Keratinocyte (primary cell): ENCODE measurements around the gene IFNA14.

ENCODE experiments used
- CTCF ChIP-seq, 3 experiments: IDR thresholded peaks in 1 of 3; conservative IDR thresholded peaks in 1 of 3; optimal IDR thresholded peaks in 1 of 3; 2 replicates in 2 of 3; 3 replicates in 1 of 3; pipeline versions ENCODE3 to v1.5.1; 2011; ENCODE audit warnings: low read length in 3 of 3, mild to moderate bottlenecking in 3 of 3, moderate library complexity in 2 of 3, control low read depth in 1 of 3, inconsistent platforms in 1 of 3; ENCODE audit not compliant: insufficient read depth in 2 of 3; ENCODE audit errors: extremely low read depth in 1 of 3
- EZH2 ChIP-seq: IDR thresholded peaks from one replicate; pipeline ENCODE4 v1.6.1; 2012; ENCODE audit warnings: inconsistent platforms, mild to moderate bottlenecking, low read length, moderate library complexity

GRCh38 chr9:21234153-21234687, 5.6 kb downstream of the IFNA14 start:
- no peak for TF ChIP-seq CTCF (optimal IDR thresholded peaks at IDR 0.05 in 1 of 3, IDR thresholded peaks at IDR 0.05 in 1 of 3, conservative IDR thresholded peaks at IDR 0.05 in 1 of 3; ENCODE audit: extremely low read depth in 1 of 3, insufficient read depth in 2 of 3, low read length in 3 of 3)
- TF ChIP-seq EZH2: no peak
